ENCODE data around the gene TSHR. TPM values are rescaled to one million over a fixed set of nuclear protein-coding genes. Genes with fewer than 3 reads are reported as not detected.
"Not testable (repeated sequence)": the region's sequence is repeated elsewhere in the genome, so short reads cannot be mapped to it uniquely, and the experiment has no call there.

TSHR gene
- total RNA-seq, 1 donor from 2014 or later: not detected

DNA sequence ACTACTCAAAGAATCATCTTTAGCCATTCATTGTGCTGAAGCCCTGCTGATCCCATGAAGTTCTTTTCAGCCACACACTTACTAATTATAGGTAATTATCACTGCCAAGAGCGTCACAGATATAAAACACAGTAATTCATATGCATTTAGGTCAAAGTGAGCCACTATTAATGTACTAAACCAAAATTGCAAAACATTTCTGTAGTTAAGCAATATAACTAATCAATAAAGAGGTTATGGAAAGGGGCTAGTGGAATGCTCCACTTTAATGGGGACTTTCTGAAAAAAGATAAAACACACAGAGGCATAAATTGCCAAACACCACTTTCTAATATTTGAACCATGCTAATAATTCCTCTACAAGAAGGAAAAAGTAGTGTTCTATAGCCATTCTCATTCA, 7.1 kb upstream of the TSHR start:
- no peak for DNase-seq (ENCODE audit: low read depth in 2 of 2)

DNA sequence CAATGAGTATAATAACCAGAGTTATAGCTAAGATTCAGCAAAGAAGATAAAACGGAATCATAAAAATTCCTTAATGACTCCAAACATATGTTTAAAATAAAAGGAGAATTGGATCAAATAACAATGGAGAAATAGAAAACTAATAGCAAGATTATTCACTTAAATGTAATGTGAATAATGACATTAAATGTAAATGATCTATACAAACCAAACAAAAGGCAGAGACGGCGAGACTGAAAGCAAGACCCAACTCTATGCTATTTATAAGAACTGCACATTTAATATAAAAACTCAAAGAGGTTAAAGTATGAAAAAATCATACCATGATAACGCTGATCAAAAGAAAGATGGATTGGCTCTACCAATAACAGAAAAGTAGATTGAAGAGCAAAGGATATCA, 3.9 kb upstream of the TSHR start:
- DNase-seq (ENCODE audit: low read depth in 2 of 2): no peak

DNA sequence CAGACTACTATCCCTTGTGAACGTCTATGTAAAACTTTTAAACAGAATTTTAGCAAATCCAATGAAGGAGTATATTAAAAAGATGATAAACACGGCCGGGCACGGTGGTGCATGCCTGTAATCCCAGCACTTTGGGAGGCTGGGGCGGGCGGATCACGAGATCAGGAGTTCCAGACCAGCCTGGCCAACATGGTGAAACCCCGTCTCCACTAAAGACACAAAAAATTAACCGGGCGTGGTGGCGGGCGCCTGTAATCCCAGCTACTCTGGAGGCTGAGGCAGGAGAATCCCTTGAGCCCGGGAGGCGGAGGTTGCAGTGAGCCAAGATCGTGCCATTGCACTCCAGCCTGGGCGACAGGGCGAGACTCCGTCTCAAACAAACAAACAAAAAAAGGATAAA, 2.2 kb upstream of the TSHR start:
- DNase-seq (ENCODE audit: low read depth in 2 of 2): not testable (repeated sequence)

DNA sequence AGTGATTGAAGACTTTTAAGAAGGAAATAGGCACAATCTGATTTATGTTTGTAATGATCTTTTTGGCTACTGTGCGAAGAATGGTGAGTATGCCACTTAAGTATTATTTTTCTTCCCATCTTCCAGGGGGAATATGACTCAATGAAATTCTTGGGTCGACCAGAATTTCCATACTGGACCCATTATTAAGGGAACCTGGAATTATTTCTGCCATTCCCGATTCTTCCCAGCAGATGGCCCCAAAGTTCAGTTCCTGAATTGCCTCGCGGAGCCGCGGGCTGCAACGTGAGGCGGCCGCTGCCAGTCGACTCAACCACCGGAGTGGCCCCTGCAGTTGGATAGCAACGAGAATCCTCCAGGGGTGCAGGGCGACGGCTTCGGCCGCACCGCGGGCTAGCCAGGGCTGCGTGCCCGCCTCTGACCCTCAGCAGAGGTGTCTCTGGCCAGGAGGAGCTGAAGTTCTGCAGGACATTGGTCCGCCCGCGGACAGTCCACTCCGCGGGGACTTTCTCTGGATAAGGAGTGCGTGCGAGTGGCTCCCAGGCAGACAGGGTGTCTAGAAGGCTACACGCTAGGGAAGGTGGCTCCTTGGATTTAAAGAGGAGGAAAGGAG, 628 bp upstream of the TSHR start:
- DNase-seq (ENCODE audit: low read depth in 2 of 2): peak; percentile 40 to 73

DNA sequence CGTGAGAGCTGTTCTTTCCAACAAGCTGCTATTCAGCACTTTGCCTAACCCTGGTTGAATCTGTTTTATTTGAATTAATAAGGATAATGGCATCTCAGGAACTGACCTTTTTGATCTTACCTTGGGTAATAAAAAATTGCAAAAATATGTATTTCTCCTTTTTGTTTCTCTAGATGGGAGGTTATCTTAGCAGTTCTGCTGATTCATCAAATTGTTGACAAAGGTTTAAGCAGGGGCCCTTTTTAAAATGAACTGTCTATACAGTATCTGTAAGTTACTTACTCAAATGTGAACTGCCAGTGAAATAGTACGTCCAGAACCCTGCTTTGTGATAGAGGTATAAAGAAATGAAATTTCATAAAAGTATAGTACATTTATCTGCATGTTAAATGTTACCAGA, 681 bp downstream of the TSHR start:
- DNase-seq (ENCODE audit: low read depth in 2 of 2): no peak

DNA sequence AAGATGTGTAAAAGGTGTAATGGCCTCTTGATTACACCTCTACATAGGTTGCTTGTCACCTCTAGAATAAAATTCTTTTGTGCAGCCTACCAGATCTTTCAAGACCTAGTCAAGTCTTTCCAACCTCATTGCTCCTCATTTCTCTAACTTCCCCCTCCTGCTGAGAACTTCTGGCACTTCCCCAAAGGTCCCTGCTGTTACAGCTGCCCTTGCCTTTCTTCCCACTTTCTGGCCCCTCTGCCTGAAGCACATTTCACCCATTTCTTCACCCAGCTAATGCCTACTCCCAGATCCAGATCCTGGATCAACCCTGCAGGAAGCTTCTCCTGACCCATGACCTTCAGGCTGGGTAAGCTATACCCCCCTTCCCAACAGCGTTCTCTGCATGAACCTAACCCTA, 1.5 kb downstream of the TSHR start:
- no peak for DNase-seq (ENCODE audit: low read depth in 2 of 2)

DNA sequence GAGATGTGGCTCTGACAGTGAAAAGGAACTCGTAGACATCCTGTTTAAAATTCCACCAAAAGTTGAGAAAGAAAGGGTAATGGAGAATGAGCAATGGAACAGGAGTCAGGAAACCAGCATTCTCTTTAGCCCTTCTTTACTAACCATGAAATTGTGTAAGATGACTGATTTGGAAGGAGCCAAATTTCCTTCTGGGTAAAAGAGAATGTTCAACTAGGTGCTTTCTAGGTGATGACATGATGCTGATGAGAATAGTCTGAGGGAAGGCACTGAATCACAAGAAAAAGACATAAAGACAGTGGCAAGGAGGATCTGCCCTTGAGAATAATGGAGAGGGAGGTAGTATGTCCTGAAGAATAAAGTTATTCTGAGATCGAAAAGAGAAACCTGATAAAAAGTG, 2.2 kb downstream of the TSHR start:
- no peak for DNase-seq (ENCODE audit: low read depth in 2 of 2)

DNA sequence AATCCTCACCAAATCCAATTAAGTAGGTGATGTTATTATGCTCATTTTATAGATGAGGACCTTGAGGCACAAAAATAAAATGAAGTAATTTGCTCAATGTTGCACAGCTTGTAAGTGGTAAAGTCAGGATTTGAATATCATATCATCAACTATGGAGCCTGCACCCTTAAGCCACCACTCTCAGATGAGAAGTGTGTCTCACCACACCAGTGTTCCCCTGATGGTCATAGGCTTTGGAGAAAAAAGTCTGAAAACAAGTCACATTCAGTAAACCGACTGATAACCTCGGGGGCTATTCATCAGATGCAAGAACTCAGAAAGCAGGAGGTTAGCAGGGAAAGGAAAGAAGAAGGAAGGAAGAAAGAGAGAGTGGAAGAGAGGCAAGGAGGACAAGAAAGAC, 2.8 kb downstream of the TSHR start:
- no peak for DNase-seq (ENCODE audit: low read depth in 2 of 2)

DNA sequence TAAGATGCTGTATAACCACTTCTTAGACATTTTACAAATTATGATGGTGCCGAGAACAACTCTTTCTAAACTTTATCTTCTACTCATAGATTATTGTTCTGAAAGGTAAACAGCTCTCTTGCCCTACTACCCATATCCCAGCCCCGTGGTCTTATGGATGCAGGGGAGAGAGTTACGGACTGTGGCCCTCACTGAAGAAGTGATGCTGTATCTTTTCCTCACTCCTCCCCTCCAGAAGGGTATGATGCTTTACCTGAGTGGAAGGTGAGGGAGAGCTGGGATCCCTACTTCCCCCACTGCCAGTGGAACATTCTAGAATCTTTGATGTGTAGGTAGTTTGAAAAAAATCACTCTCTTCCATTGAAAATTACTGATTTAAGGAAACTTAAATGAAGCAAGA, 3.5 kb downstream of the TSHR start:
- no peak for DNase-seq (ENCODE audit: low read depth in 2 of 2)

DNA sequence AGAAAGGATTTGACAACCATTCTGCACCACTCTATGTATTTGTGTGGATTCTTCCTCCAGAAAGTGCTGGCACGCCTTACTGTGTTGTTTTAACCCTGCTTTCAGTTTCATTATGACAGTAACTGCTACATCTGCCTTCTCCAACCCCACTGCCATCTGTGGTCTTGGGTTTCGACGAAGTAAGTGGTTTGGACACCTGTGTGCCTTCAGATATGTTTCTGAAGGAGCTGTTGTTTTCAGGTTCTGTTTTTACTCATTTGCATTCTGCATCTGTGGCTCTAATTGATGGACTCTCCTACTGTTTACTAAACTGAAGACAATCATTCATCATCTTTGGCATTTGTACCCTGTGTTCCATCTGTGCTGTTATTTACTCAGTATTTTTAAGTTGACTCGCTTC, 4.1 kb downstream of the TSHR start:
- no peak for DNase-seq (ENCODE audit: low read depth in 2 of 2)

DNA sequence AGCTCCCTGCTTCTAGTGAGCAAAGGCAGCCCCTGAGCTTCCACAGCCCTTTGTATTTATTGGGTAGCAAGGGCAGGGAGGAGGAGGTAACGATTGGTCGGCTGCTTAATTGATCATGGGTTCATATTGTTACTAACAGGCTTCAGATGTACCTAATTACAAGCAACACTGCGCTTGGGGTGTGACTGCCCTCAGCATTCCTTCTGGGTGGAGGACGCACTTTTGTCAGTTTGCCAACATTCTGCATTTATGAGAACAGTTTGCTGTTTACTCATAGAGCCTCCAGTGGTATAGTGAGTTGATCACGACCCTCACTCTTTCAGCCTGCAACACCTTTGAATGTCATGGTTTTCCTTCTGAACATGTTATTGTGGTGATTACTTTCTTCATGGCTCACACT, 9.6 kb downstream of the TSHR start:
- no peak for DNase-seq (ENCODE audit: low read depth in 2 of 2)

DNA sequence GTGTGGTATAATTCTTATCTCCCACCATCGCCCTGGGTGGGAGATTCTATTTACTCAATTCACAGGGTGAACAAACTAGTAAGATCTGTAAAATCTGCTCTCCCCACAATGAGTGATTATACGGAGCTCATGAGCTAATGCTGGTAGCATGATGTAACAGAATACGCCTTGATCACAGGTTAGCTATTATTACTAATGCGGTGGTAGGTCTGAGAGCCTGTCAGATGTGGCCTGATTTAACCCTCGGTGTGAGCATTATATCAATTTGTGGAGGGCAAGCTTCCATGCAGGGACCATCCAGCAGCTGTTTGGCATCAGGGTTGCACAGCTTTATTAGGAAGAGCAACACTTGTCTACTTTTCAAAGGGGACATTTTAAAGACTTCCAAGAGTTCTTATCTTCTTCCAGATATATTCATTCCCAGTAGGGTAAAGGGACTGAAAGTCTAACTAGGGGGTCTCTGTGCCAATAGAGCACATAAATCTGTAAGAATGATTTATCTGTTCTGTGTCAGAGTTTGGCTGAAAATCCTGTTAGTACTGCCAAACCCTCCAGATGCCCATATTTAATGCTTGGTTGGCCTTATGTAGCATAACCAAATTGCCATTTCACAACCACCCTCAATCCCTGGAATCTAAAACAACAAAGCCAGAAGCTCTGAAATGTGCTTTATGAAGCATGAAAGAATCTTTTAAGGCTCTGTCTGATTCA, 18.7 kb downstream of the TSHR start:
- DNase-seq (ENCODE audit: low read depth in 2 of 2): no peak

DNA sequence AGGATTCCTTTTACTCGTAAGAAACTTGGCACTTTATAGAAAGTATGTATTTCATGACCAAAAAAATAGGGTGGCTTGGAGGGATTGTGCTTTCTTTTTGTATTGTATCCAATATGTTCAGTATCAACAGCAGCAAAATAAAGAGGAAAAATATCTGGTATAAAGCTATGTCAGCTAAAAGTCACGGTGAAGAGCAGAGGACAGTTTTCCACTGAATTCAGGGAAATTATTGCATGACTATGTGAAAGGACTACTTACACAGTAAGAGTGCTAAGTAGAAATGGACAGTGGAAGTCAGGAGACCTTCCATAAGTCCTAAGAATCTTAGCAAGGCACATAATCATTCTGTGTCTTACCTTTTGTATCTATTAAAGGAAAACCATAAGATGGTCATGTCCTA, 19.3 kb downstream of the TSHR start:
- DNase-seq (ENCODE audit: low read depth in 2 of 2): no peak

DNA sequence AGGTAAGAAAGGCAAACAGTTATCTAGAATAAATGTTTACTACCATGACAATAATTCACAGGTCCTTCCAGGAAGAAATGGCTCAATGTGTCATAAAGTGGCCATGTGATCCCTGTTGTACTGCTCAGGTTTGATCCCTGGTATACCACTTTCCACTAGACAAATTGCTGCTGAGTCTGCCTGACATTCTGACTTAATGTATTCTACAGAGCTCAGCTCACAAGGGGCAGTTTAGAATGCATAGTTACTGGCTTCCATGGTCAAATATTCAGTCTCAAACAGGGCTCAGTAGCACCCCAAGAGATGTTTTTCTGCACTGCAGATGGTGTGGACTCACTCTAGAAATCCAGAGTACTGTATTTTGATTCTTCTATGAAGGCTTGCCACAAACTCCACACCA, 21.8 kb downstream of the TSHR start:
- DNase-seq (ENCODE audit: low read depth in 2 of 2): no peak

DNA sequence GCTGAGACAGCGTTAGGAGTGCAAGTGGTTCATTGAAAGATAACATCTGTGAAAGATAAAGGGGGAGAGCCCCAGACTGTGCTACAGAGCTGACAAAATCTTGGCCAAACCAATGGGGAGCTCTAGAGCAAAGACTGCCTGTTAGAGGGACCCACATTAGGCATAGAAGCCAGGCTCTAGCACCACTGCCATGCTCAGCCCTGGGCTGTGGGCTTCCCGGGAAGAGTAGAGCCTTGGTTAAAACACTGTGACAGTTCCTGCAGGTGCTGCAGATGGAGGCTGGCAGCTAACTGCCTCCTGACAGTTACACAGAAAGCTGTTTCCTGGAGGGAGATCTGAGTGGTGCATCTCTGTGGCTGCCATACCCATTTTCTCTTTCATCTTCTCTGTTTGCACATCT, 23.0 kb downstream of the TSHR start:
- no peak for DNase-seq (ENCODE audit: low read depth in 2 of 2)

DNA sequence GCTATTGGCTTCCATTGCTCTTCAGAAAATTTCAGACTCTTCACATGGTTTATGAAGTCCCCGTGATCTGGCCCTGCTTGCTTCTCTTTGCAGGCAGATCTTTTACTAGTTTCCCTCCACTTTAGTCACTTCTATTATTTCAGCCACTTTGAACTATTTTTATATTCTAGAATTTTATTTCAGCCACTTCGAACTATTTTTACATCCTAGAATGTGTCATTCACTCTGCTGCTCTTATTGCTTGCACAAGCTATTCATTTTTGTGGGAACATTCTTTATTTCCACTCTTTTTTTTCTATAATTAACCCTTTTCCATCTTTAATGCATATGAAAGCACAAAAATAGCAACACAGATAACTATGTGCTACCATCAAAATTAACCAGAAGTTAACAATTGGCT, 24.5 kb downstream of the TSHR start:
- no peak for DNase-seq (ENCODE audit: low read depth in 2 of 2)

DNA sequence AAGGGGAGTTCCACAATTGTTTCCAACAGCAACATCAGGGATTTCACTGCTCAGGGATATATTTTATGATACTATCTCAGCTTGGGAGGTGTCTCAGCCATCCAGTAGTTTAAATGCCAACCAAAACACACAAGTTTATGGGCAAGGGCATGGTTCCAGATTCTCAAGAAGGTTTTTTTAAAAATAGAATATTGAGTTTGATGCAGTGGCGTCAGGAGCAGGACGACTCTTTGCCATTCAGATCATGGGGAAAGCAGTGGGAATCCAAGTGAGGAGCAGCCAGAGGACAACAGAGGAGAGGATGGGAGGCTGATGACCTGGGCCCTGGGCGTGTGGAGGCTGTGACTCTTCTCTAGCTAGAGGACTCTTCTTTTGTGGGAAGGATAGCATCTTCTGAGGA, 25.7 kb downstream of the TSHR start:
- DNase-seq (ENCODE audit: low read depth in 2 of 2): no peak

DNA sequence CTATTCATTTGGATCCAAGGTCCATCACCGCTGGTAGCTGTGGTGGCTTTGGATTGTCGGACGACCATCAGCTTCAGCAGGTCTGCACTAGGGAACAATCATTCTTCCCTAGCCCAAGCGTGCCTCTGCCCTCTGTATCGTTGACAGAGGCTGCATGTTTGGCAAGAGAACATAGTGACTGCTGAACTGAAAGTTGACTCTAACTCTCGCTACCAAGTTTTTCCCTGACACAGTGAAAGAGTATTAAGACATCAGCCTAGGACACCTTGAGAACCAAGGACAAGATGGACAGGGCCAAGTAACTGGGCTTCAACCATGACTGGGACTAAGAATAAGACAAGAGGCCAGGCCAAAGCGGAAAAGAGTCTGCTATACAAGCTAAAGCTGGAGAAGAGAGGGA, 26.3 kb downstream of the TSHR start:
- no peak for DNase-seq (ENCODE audit: low read depth in 2 of 2)

DNA sequence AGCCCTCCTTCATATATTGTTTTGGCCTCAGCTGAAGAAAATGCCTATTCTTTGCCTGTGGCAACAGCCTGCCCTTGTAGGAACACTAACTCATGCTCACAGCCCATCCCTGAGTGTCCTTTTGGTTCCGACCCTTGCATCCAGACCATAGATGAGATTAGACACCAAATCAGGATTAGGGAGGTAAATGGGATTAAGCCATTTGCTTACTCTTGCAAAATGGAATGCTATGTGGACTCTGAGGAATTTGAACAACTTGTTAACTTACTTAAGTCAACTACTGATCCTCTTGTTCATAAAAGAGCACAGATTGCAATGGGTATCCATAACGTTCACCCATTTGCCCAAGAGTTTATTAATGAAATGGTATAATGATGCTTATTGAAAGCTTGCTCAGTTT, 27.3 kb downstream of the TSHR start:
- no peak for DNase-seq (ENCODE audit: low read depth in 2 of 2)

DNA sequence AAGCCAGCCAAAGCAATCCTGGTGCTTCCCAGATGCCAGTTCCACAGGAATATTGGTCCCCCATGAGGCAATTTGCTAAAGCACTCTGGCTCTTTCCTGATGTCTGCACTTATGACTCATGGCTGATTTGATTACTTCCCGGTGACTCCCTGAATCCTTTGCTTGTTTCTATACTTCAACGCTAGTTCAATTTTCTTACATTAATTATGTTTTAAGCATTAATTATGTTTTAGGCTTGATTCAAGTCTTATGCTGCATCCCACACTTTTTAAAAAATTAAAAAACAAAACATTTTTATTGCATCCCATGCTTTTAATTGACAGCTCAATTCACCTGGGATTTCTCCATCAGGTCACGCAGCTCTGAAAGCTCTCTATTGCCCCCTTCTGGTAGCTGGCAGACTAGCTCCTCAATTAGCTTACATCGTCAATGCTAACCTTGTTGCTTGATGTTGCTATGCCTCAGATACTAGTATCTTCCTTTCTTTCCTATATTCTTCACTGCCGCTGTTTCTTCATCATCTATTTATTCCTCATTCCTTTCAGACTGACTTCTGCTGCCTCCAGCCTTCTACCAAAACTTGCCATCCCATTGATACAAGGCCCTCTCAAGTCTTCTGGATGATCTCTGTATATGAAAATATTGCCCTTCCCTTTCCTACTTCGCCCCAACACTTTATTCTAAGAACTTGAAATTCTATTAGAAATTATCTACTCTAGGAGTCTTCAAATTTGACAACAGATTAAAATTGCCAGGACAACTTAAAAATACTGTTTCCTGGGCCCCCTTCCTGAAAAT, 32.0 kb downstream of the TSHR start:
- DNase-seq (ENCODE audit: low read depth in 2 of 2): peak; percentile 57 to 70

DNA sequence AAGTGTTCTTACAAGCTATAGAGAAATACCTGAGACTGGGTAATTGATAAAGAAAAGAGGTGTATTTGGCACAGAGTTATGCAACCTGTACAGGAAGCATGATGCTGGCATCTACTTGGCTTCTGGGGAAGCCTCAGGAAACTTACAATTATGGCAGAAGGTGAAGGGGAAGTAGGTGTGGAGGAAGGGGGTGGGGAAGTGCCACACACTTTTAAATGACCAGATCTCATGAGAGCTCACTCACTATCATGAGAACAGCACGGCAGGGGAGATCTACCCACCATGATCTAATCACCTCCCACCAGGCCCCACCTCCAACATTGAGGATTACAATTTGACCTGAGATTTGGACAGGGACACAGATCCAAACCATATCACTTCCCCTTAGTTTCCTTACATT, 32.8 kb downstream of the TSHR start:
- DNase-seq (ENCODE audit: low read depth in 2 of 2): no peak

DNA sequence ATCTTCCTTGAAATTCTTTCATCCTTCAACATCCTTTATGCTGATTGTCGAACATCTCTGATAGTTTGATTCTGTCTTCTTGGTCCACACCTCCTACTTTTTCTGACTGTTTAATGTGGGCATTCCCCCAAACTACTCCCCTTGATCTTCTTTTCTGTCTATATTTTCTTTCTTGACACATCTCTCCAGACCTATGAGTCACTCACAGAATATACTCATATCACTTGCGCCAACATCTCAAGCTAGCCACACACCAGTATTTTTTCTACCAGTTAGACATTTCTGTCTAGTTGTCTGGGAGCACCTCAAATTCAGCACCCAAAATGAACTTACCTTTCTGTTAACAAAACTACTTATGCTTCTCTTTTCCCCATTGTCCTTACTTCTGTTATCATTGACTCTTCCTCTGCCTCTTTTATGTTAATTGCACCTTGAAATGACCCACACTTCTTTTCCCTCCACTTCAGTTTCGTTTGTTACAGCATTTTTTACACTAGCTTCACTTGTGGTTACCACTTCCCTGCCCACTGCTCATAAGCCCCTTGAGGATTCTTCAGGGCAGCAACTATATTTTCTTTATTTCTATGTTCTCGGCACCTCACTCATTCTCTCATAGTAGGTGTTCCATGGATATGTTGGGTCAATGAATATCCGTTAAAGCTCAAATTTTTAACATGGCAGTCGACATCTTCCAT, 33.5 kb downstream of the TSHR start:
- DNase-seq (ENCODE audit: low read depth in 2 of 2): no peak

All from dermis microvascular lymphatic vessel endothelial cell (primary cell).